Measurements from ENCODE around the gene SOS1. TPM values are rescaled to one million over a fixed set of nuclear protein-coding genes. Genes with fewer than 3 reads are reported as not detected.

The SOS1 gene
- total and polyA plus RNA-seq, 5 donors = 6.7 to 30.4 (median 20.6) TPM

DNA sequence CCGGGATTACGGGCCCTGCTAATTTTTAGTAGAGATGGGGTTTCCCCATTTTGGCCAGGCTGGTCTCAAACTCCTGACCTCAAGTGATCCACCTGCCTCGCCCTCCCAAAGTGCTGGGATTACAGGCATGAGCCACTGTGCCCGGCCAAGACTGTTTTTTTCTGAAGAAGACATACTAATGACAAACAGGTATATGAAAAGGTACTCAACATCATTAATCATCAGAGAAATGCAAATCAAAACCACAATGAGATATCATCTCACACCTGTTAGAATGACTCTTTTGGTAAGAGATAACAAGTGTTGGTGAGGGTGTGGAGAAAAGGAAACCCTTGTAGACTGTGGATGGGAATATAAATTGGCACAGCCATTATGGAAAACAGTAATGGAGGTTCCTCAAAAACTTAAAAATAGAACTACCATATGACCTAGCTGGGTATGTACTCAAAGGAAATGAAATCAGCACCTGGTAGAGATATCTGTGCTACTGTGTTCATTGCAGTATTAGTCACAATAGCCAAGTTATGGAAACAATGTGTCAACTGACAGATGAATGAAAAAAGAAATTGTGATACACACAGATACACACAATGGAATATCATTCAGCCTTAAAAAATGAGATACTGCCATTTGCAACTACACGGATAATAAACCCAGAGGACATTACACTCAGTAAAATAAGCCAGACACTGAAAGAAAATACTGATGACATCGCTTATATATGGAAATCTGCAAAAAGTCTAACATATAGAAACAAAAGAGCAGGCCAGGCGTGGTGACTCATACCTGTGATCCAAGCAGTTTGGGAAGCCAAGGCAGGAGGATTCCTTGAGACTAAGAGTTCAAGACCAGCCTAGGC, 20.8 kb downstream of the SOS1 start:
- H3K4me3 ChIP-seq (ENCODE audit: low read length) = no peak overlapping the region
- no peak overlapping the region for H3K27ac ChIP-seq (ENCODE audit: low read length)
- H3K9me3 ChIP-seq (ENCODE audit: control insufficient read depth, low read length) = no peaks in the 10 kb centered on the region
- ATAC-seq (peak in 1 of 2 donors; percentile 63), DNase-seq (no peak)
- H3K4me1 ChIP-seq (ENCODE audit: control insufficient read depth, insufficient read depth, low read length) = peaks cover 5% of the 10 kb centered on the region
- WGBS = 95% methylated on average over 7 of the region's 7 CpGs
- intact Hi-C loops (cut with DNase I) = no loop called here
- no peaks in the 10 kb centered on the region for H3K27me3 ChIP-seq (ENCODE audit: control insufficient read depth, insufficient read depth)

DNA sequence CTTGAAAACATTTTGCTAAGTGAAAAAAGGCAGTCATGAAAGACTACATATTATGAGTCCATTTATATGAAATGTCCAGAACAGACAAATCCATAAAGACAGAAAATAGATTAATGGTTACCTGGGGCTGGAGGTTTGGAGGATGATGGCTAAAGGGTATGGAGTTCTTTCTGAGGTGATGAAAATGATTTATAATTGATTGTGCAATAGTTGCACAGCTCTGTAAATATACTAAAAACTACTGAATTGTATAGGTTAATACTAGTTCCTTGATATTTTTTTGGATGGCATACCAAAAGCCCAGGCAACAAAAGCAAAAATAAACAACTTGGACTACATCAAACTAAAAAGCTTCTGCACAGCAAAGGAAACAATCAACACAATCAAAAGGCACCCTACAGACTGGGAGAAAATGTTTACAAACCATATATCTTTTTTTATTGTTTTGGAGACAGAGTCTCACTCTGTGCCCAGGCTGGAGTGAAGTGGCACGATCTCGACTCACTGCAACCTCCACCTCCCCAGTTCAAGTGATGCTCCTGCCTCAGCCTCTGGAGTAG, 21.5 kb downstream of the SOS1 start:
- DNase-seq = no peak
- peaks cover 5% of the 10 kb centered on the region for H3K4me1 ChIP-seq (ENCODE audit: control insufficient read depth, insufficient read depth, low read length)
- ATAC-seq = no peak
- H3K27me3 ChIP-seq (ENCODE audit: control insufficient read depth, insufficient read depth) = no peaks in the 10 kb centered on the region
- WGBS = 96% methylated on average over 2 of the region's 2 CpGs
- H3K4me3 ChIP-seq (ENCODE audit: low read length) = no peak overlapping the region
- H3K9me3 ChIP-seq (ENCODE audit: control insufficient read depth, low read length) = no peaks in the 10 kb centered on the region
- H3K27ac ChIP-seq (ENCODE audit: low read length) = no peak overlapping the region
- intact Hi-C loops (cut with DNase I) = no loop called here

DNA sequence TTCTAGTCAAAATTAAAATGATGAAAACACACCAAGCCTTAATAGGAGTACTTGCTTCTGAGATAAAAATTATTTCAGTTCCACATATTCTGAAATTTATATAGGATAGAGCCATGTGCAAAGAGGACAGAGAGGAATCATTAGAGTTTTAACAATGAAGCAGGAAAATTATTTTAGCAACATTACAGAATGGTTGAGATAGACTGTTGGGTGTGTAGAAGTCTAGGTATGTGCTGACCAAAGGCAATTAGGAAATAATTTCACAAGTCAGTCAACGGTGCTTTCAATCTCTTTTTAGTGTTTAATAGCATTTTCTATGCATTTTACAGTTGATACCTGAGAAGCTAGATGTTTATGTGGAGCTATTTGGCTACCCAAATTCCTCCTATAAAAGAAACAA, 25.2 kb downstream of the SOS1 start:
- no peak overlapping the region for H3K4me3 ChIP-seq (ENCODE audit: low read length)
- 79% methylated on average over 1 of the region's 1 CpG for WGBS
- DNase-seq = no peak
- peaks cover 9% of the 10 kb centered on the region for H3K4me1 ChIP-seq (ENCODE audit: control insufficient read depth, insufficient read depth, low read length)
- no peak overlapping the region for H3K27ac ChIP-seq (ENCODE audit: low read length)
- no peaks in the 10 kb centered on the region for H3K27me3 ChIP-seq (ENCODE audit: control insufficient read depth, insufficient read depth)
- ATAC-seq = no peak
- intact Hi-C loops (cut with DNase I) = no loop called here
- no peaks in the 10 kb centered on the region for H3K9me3 ChIP-seq (ENCODE audit: control insufficient read depth, low read length)

DNA sequence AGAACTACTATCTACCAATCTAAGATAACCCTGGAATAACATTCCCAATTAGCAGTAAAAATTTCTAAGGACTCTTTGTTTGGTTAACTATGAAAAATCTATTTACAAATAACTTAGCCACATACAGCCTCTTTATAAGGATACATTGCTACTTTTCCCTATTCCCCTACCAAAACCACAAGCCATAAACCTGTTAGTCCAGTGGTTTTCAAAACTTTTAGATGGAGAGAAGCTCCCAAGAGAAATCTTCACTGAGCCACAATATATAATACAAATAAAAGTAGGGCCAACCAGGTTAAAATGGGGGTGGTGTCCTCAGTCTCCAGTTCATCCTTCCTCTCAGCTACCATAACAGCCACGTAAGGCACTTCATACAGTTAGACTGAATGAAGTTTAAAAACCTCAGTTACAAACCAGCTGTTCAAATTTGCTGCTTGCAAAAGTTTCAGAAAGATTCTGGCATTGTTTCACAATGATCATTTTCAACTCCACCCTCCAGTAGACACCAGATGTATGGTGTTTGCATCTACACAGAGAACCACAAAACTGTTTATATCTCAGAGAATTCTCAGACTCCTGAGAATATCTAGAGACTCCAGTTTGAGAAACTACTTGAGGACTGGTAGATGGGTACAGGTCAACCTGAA, 26.0 kb downstream of the SOS1 start:
- Histone ChIP-seq H3K27ac (ENCODE audit: low read length) (no peak overlapping the region), H3K9me3 (ENCODE audit: control insufficient read depth, low read length) (no peaks in the 10 kb centered on the region), H3K27me3 (ENCODE audit: control insufficient read depth, insufficient read depth) (no peaks in the 10 kb centered on the region), H3K4me1 (ENCODE audit: control insufficient read depth, insufficient read depth, low read length) (peaks cover 9% of the 10 kb centered on the region), H3K4me3 (ENCODE audit: low read length) (no peak overlapping the region)
- DNase-seq (no peak), ATAC-seq (no peak)
- 68% methylated on average over 1 of the region's 1 CpG for WGBS
- intact Hi-C loops (cut with DNase I) = no loop called here

DNA sequence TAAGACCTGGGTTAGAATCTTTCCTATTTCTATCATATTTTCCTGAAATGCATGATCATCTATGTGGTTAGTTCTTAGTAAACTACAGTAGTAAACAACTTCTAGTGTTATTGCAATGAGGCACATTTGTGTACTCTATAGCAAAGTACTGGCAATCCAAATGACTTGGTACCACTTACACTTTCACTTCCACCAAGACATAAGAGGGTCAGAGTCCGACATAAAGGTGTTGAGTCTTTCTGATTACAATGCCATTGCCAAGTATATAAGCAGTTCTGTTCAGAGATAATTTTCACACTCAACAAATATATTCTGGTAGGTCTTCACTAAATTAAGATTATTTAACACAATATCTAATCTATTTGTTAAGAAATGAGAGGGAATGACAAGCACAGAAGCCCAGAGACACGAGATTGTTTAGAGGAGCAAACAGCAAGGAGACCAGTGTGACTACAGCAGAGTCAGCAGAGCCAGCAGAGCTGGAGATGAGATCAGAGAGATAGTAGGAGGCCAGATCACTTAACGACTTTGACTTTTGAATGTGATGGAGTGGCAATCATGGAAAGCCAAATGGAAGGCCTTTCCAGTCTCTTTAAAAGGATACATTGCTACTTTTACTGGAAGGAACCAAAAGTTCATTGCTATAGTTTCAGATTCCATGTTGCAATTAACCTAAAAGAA, 27.5 kb downstream of the SOS1 start:
- ATAC-seq (no peak), DNase-seq (no peak)
- Histone ChIP-seq H3K4me1 (ENCODE audit: control insufficient read depth, insufficient read depth, low read length) (peaks cover 9% of the 10 kb centered on the region), H3K4me3 (ENCODE audit: low read length) (no peak overlapping the region), H3K9me3 (ENCODE audit: control insufficient read depth, low read length) (no peaks in the 10 kb centered on the region), H3K27ac (ENCODE audit: low read length) (no peak overlapping the region), H3K27me3 (ENCODE audit: control insufficient read depth, insufficient read depth) (no peaks in the 10 kb centered on the region)
- WGBS = 44% methylated on average over 3 of the region's 3 CpGs
- intact Hi-C loops (cut with DNase I) = no loop called here

DNA sequence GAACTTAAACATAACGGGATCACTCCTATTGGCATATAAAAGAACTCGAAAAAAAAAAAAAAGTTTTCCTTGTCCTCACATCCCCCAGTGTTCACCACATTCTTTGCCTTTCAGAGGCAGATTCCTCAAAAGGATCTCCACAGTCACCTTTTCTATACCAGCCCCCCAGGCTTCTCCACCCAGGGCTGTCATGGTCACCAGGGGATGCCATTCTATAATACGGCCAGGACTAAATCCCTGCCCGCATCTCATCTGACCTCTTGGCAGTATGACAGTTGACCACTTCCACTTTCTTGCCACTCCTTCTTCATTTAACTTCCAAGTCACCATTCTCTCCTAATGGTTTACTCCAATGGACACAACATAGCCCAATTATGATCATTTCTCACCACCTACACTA, 29.3 kb downstream of the SOS1 start:
- ATAC-seq = no peak
- 86% methylated on average over 4 of the region's 4 CpGs for WGBS
- H3K4me1 ChIP-seq (ENCODE audit: control insufficient read depth, insufficient read depth, low read length) = peaks cover 6% of the 10 kb centered on the region
- H3K9me3 ChIP-seq (ENCODE audit: control insufficient read depth, low read length) = no peaks in the 10 kb centered on the region
- H3K27me3 ChIP-seq (ENCODE audit: control insufficient read depth, insufficient read depth) = no peaks in the 10 kb centered on the region
- H3K27ac ChIP-seq (ENCODE audit: low read length) = no peak overlapping the region
- no peak for DNase-seq
- no peak overlapping the region for H3K4me3 ChIP-seq (ENCODE audit: low read length)
- intact Hi-C loops (cut with DNase I) = no loop called here

DNA sequence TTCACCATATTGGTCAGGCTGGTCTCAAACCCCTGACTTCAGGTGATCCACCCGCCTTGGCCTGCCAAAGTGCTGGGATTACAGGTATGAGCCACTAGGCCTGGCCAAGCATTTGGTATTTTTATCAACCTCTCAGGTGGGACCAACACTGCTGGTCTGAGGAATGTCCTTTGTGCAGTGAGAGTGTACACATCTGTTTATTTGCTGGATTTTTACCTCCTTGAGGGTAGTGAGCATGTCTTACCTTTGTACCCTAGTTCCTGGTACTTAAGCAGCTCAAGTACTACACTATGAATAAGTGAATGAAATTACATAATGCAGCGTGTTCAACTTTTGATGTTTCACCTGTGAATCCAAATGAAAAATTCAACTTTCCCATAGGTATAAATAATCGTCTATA, 29.8 kb downstream of the SOS1 start:
- intact Hi-C loops (cut with DNase I) = no loop called here
- ATAC-seq = no peak
- peaks cover 6% of the 10 kb centered on the region for H3K4me1 ChIP-seq (ENCODE audit: control insufficient read depth, insufficient read depth, low read length)

DNA sequence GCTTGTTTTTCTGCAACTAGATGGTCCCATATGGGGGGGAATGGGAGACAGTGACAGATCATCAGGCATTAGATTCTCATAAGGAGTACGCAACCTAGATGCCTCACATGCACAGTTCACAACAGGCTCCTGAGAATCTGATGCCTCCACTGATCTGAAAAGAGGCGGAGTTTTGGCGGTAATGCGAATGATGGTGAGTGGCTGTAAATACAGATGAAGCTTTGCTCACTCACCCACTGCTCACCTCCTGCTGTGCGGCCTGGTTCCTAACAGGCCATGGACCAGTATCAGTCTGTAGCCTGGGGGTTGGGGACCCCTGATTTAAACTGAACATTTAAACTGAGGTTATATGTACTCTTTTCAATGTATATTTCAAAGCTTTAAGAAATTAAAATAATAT, 40.7 kb downstream of the SOS1 start:
- 97% methylated on average over 5 of the region's 5 CpGs for WGBS
- Histone ChIP-seq H3K9me3 (ENCODE audit: control insufficient read depth, low read length) (no peaks in the 10 kb centered on the region), H3K27ac (ENCODE audit: low read length) (no peak overlapping the region), H3K4me3 (ENCODE audit: low read length) (no peak overlapping the region), H3K4me1 (ENCODE audit: control insufficient read depth, insufficient read depth, low read length) (peaks cover 5% of the 10 kb centered on the region), H3K27me3 (ENCODE audit: control insufficient read depth, insufficient read depth) (no peaks in the 10 kb centered on the region)
- intact Hi-C loops (cut with DNase I) = no loop called here
- no peak for ATAC-seq
- DNase-seq = no peak

More for the DNA sequence above, 29.8 kb downstream of the SOS1 start:
- WGBS = 95% methylated on average over 3 of the region's 3 CpGs
- Histone ChIP-seq H3K27ac (ENCODE audit: low read length) (no peak overlapping the region), H3K4me3 (ENCODE audit: low read length) (no peak overlapping the region), H3K27me3 (ENCODE audit: control insufficient read depth, insufficient read depth) (no peaks in the 10 kb centered on the region), H3K9me3 (ENCODE audit: control insufficient read depth, low read length) (no peaks in the 10 kb centered on the region)
- no peak for DNase-seq

DNA sequence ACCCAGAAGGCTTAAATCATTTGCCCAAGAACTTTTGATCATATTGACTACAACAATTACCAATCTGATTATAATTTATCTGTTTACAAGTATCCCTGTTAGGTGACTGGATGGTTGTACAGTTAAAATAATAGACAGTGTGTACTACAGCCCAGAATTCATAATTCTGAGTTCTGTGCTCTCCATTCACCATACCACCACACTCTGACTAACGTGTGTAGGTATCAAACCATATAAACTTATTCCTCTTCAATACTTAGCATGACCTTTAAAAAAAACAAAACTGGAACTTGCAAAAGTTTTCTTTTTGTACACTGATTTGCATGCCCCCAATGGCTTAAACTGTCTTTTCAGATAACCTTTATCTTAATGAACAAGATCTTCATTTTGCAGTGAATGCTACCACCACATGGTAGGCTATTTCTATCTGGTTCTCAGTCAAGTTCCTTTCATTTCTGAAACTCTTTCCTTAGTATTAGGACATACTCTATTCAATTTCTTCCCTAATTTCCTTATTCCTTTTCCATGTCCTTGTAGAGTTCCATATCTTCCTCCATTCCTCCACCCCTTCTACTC, 50.9 kb downstream of the SOS1 start:
- no peak overlapping the region for H3K27ac ChIP-seq (ENCODE audit: low read length)
- DNase-seq (no peak), ATAC-seq (no peak)
- intact Hi-C loops (cut with DNase I) = loop anchor here in 3 of 4 donors (10.0 kb wide), 2 partner anchors 45 to 55 kb away; partner anchors contain the start of gene SOS1 (in 1 of the 3)
- WGBS = 96% methylated on average over 1 of the region's 1 CpG
- H3K9me3 ChIP-seq (ENCODE audit: control insufficient read depth, low read length) = no peaks in the 10 kb centered on the region
- no peak overlapping the region for H3K4me3 ChIP-seq (ENCODE audit: low read length)
- H3K27me3 ChIP-seq (ENCODE audit: control insufficient read depth, insufficient read depth) = no peaks in the 10 kb centered on the region
- H3K4me1 ChIP-seq (ENCODE audit: control insufficient read depth, insufficient read depth, low read length) = no peaks in the 10 kb centered on the region

DNA sequence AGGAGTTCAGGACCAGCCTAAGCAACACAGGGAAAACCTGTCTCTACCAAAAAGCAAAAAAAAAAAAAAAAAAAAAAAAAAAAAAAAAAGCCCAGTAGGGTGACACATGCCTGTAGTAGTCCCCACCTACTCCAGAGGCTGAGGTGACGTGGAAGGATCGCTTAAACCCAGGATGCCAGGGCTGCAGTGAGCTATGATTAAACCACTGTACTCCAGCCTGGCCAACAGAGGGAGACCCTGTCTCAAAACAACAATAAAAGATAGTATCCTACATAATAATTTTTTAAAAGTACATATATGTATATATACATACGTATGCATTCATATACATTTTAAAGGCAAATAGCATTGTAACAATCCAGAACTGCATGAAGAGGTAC, 51.7 kb downstream of the SOS1 start:
- WGBS = 76% methylated on average over 3 of the region's 3 CpGs
- H3K4me3 ChIP-seq (ENCODE audit: low read length) = no peak overlapping the region
- no peaks in the 10 kb centered on the region for H3K4me1 ChIP-seq (ENCODE audit: control insufficient read depth, insufficient read depth, low read length)
- intact Hi-C loops (cut with DNase I) = loop anchor here in 3 of 4 donors (10.0 kb wide), 2 partner anchors 46 to 56 kb away; partner anchors contain the start of gene SOS1 (in 1 of the 3)
- no peaks in the 10 kb centered on the region for H3K27me3 ChIP-seq (ENCODE audit: control insufficient read depth, insufficient read depth)
- DNase-seq = no peak
- no peaks in the 10 kb centered on the region for H3K9me3 ChIP-seq (ENCODE audit: control insufficient read depth, low read length)
- H3K27ac ChIP-seq (ENCODE audit: low read length) = no peak overlapping the region
- no peak for ATAC-seq
